Activated T-cell treated with anti-CD3 and anti-CD28 coated beads, Interleukin-2, amount 50 U/mL, for 24 hours (primary cell): ENCODE data around the gene FAM83B.
"Not testable (repeated sequence)": the region's sequence is repeated elsewhere in the genome, so short reads cannot be mapped to it uniquely, and the experiment has no call there.

Experiments used
- DNase-seq: peaks from one replicate; pipeline ENCODE4 v3.0.0-alpha.2; 2020
- H3K27ac Mint-ChIP-seq: 2 replicates; pipeline ENCODE4 v1.8.0; 2020; ENCODE audit warnings: mild to moderate bottlenecking, mixed read lengths
- H3K27me3 Mint-ChIP-seq: 2 replicates; pipeline ENCODE4 v1.8.0; 2020; ENCODE audit warnings: mixed read lengths
- H3K36me3 Mint-ChIP-seq: 2 replicates; pipeline ENCODE4 v1.8.0; 2020; ENCODE audit warnings: low read depth, mixed read lengths
- H3K4me1 Mint-ChIP-seq: 2 replicates; pipeline ENCODE4 v1.8.0; 2020; ENCODE audit warnings: low read depth, mixed read lengths
- H3K4me3 Mint-ChIP-seq: 2 replicates; pipeline ENCODE4 v1.8.0; 2020; ENCODE audit warnings: mild to moderate bottlenecking, moderate library complexity, mixed read lengths
- H3K9me3 Mint-ChIP-seq: 2 replicates; pipeline ENCODE4 v1.8.0; 2020; ENCODE audit warnings: mixed read lengths

Gene FAM83B, protein sequence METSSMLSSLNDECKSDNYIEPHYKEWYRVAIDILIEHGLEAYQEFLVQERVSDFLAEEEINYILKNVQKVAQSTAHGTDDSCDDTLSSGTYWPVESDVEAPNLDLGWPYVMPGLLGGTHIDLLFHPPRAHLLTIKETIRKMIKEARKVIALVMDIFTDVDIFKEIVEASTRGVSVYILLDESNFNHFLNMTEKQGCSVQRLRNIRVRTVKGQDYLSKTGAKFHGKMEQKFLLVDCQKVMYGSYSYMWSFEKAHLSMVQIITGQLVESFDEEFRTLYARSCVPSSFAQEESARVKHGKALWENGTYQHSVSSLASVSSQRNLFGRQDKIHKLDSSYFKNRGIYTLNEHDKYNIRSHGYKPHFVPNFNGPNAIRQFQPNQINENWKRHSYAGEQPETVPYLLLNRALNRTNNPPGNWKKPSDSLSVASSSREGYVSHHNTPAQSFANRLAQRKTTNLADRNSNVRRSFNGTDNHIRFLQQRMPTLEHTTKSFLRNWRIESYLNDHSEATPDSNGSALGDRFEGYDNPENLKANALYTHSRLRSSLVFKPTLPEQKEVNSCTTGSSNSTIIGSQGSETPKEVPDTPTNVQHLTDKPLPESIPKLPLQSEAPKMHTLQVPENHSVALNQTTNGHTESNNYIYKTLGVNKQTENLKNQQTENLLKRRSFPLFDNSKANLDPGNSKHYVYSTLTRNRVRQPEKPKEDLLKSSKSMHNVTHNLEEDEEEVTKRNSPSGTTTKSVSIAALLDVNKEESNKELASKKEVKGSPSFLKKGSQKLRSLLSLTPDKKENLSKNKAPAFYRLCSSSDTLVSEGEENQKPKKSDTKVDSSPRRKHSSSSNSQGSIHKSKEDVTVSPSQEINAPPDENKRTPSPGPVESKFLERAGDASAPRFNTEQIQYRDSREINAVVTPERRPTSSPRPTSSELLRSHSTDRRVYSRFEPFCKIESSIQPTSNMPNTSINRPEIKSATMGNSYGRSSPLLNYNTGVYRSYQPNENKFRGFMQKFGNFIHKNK

DNA sequence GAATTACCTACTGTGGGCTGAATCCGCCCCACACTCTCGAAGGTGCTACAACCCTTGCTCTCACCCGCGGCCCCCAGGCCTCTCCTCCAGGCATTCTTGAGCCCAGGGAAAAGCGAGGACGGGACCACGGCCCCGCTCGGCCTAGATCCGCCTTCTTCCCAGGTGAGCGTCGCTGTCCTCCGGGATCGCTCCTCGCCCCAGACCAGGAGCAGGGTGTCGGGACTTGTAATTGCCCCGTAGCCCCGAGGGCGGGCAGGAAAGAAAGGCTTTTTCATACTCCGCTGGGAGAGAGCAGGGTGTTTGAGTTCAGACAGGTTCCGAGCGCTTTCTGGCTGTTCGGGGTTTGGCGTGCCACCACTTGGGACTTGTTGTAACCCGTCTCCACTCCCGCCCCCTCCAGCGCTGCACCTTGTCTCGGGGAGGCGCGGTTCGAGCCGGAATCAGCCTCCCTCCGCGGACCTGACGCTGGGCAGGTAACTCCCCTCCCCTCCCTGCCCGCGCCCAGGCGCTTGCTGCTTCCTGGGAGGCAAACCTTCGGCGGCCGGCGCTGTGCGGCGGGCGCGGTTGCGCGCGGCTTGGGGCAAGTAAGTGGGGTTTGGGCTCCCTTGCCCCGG is at the start of gene FAM83B:
TSS of gene FAM83B (plus strand) at position 529 of the 614 bp plus-strand sequence. CDS start 23,476 bp downstream, outside the sequence.
- no peaks in the 10 kb centered on the region for H3K4me1 Mint-ChIP-seq
- H3K4me3 Mint-ChIP-seq, result no peak within 1 kb of the TSS
- H3K27me3 Mint-ChIP-seq, result peaks cover 28% of the 10 kb centered on the region
- no peaks in the 10 kb centered on the region for H3K36me3 Mint-ChIP-seq
- H3K9me3 Mint-ChIP-seq, result peaks cover 6% of the 10 kb centered on the region
- H3K27ac Mint-ChIP-seq, result no peak within 1 kb of the TSS
- DNase-seq, result no peak

DNA sequence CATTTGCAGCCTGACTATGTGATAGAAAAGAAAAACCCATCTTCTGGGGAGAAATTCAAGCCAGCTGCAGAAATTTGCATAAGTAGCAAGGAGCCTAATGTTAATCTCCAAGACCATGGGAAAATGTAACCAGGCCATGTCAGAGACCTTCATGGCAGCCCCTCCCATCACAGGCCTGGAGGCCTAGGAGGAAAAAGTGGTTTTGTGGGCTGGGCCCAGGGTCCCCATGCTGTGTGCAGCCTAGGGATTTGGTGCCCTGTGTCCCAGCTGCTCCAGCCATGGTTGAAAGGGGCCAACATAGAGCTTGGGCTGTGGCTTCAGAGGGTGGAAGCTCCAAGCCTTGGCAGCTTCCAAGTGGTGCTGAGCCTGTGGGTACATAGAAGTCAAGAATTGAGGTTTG is 49.7 kb upstream of the FAM83B start:
- not testable (repeated sequence) for H3K36me3 Mint-ChIP-seq, H3K4me1 Mint-ChIP-seq, H3K27ac Mint-ChIP-seq, H3K27me3 Mint-ChIP-seq, H3K4me3 Mint-ChIP-seq, DNase-seq
- peaks cover 12% of the 10 kb centered on the region for H3K9me3 Mint-ChIP-seq

DNA sequence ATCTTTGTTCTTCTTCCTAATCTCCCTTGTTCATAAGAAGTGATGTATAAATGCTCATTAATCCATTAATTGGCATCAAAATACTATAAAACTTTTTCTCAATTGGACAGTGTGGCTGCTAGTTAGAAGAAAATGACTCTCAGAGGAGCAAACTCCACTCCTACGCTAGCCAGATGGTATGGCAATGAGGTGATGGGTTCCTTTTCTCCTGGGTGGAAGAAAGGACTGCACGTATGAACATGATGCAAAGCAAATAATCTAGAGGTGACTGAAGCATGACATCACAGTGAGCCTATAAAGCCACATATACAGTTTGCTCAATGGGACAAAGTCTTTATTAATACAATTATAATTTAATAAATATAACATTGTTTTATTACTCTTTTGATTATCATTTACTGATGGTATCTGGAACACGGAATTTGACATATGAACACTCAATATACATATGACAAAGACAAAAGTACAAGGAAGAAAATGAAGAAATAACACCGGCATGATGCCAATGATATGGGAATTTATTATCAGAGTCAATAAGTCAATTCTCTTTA is 46.4 kb upstream of the FAM83B start:
- Mint-ChIP-seq H3K27me3 (no peaks in the 10 kb centered on the region), H3K36me3 (no peaks in the 10 kb centered on the region), H3K9me3 (peaks cover 11% of the 10 kb centered on the region), H3K4me1 (no peaks in the 10 kb centered on the region), H3K27ac (no peak overlapping the region), H3K4me3 (no peak overlapping the region)
- no peak for DNase-seq

DNA sequence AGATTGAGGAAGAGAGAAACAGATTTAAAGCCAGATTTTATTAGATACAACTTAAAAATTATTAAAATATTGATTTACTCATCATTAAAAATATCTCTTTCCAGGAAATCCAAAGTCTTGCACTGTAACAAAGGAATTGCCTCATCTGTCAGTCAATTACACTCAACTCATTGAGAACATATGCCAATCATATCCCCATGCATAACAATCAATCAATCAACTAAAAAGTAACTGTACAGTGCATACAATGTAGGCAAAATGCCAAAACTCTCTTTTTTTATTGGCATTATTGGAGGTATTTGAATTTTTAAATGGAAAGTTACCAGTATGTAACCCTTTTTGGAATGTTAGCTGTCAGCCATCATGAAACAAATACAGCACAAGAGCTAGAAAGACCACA is 45.3 kb upstream of the FAM83B start:
- Mint-ChIP-seq H3K27me3 (no peaks in the 10 kb centered on the region), H3K9me3 (peaks cover 7% of the 10 kb centered on the region), H3K36me3 (no peaks in the 10 kb centered on the region), H3K4me3 (no peak overlapping the region), H3K27ac (no peak overlapping the region), H3K4me1 (no peaks in the 10 kb centered on the region)
- no peak for DNase-seq

DNA sequence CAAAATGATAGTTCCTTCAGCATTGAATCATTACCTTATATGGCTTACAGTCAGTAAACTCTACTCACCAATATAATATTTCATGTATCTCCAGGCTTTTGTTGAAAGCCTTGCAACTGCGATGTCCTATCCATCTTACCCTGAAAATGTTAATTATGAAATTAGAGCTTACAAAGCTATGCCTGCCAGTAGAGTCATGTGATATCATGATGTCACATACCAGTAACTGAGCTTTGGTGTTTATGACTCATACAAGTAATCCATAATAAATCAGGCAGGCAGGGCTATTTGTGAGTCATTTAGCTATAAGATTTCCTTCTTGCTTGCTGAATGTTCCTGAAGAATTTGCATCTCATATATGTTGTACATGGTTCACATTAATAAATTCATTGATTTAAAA is 44.9 kb upstream of the FAM83B start:
- Mint-ChIP-seq H3K4me1 (no peaks in the 10 kb centered on the region), H3K27ac (no peak overlapping the region), H3K27me3 (no peaks in the 10 kb centered on the region)

DNA sequence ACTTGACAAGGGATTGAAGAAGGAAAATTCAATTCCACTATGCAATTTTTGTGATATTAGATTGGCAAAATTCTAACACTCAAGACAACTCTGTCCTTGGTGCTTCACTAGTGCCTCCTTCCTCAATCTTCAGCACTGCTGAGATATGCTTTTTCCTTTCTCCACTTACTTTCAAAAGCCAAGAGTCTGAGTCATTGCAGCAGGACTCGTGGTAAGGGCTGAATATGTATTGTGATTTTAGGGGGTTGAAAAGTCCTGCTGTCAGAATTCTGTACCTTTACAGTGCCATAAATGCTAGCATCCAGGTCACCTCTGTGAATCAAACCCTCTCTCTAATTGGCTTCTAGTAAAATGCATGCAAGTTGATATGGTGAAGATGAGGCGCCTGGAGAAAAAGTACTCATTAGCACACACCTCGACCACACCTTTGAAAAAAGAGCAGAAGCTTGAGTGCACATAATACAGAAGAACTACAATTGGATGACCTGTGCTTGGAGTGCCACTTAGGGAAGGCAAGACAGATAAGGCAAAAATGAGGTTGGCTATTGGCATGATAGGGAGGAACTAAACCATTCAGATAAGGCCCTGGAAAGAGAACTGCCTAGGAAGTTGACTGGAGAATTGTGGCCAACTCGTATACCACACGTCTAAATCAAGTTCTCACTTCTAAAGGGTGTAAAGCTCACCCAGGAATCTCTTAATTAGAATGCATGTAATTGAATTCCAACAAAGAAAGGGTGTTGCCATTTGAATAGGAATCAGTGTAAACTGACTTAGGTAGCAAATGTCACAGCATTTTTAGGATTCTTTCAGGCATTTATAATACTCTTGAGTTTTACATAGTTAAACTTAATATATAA is 43.6 kb upstream of the FAM83B start:
- Mint-ChIP-seq H3K4me1 (no peaks in the 10 kb centered on the region), H3K27me3 (no peaks in the 10 kb centered on the region), H3K27ac (no peak overlapping the region), H3K36me3 (no peaks in the 10 kb centered on the region), H3K4me3 (no peak overlapping the region), H3K9me3 (peaks cover 2% of the 10 kb centered on the region)
- DNase-seq, result no peak

More for the DNA sequence above, 44.9 kb upstream of the FAM83B start:
- H3K4me3 Mint-ChIP-seq, result no peak overlapping the region
- DNase-seq, result no peak
- no peaks in the 10 kb centered on the region for H3K36me3 Mint-ChIP-seq
- peaks cover 3% of the 10 kb centered on the region for H3K9me3 Mint-ChIP-seq

DNA sequence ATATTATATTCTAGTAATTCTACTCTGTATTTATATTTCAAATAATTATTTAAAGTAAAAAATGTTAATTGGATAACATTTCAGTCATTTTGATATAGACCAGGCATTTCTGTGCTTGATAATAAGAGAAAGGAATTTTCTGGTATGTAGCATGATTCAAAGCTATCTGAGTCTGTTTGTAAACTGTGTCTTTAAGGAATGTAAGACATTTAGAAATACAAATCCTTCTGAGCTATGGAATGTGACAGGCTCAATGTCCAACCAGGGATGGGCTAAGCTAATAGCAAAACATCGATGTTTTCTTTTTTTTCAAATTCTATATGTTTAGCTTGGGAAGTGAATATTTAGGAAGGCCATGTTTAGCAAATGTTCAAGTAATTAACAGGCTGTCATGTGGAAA is 41.5 kb upstream of the FAM83B start:
- H3K4me1 Mint-ChIP-seq, result no peaks in the 10 kb centered on the region
- H3K36me3 Mint-ChIP-seq, result no peaks in the 10 kb centered on the region
- H3K27me3 Mint-ChIP-seq, result no peaks in the 10 kb centered on the region

DNA sequence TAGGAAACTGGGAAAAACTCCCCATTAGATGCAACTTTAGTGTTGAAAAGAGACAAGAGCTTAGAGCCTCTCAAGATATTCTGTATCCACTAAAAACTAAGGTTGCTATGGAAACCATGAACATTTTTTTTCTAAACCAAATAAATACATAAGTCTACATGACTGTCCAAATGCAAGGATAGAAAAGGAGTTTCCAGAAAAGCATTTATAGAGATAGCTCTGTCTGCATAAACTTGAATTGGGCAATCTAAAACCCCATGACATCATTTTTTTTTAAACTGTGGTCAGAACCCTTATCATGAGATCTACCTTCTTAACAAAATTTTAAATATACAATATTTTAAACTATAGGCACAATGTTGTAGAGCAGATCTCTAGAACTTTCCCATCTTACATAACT is 36.4 kb upstream of the FAM83B start:
- H3K9me3 Mint-ChIP-seq, result peaks cover 17% of the 10 kb centered on the region
- no peaks in the 10 kb centered on the region for H3K4me1 Mint-ChIP-seq
- H3K4me3 Mint-ChIP-seq, result no peak overlapping the region
- DNase-seq, result no peak
- no peak overlapping the region for H3K27ac Mint-ChIP-seq
- H3K36me3 Mint-ChIP-seq, result no peaks in the 10 kb centered on the region
- H3K27me3 Mint-ChIP-seq, result no peaks in the 10 kb centered on the region

More for the DNA sequence above, 41.5 kb upstream of the FAM83B start:
- Mint-ChIP-seq H3K27ac (no peak overlapping the region), H3K4me3 (no peak overlapping the region), H3K9me3 (peaks cover 6% of the 10 kb centered on the region)
- DNase-seq, result no peak

DNA sequence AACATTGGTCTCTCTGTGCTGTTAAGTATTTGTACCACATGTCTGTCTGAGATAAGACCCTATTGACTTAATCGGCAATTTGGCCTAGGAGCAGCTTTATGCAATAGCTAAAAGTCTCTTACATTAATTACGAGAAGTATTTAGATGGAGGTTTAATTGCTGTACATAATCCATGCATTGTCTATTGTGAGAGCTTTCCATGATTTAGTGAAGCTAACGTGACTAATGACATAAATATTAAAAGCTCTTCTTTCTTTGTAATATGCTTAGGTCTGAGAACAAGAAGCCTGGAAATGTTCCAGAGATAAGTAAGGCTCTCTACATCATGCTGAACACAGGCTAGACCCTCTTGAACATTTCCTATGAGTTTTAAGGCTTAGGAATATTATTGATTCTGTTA is 32.7 kb upstream of the FAM83B start:
- H3K27ac Mint-ChIP-seq, result no peak overlapping the region
- no peak for DNase-seq
- peaks cover 16% of the 10 kb centered on the region for H3K9me3 Mint-ChIP-seq
- no peaks in the 10 kb centered on the region for H3K36me3 Mint-ChIP-seq
- H3K4me3 Mint-ChIP-seq, result no peak overlapping the region
- H3K27me3 Mint-ChIP-seq, result no peaks in the 10 kb centered on the region
- no peaks in the 10 kb centered on the region for H3K4me1 Mint-ChIP-seq

DNA sequence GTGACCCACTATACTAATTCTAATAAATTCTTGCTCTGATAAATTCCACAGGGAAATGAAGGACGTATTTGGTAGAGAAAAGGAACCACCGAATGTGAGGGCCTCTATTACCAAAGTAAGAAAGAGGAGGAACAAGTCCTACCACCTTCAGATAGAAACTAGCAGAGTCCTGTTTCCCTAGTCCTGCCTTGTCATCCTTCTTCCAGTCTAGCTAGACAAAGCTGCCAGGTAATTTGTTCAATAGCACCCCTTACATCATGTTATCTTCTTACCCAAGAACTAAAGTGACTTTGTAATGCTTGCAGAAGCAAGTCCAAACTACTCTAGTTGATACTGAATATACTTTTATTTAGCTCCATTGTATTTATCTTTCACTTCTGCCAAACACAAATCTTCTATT is 29.3 kb upstream of the FAM83B start:
- H3K36me3 Mint-ChIP-seq, result no peaks in the 10 kb centered on the region
- H3K27me3 Mint-ChIP-seq, result no peaks in the 10 kb centered on the region
- DNase-seq, result no peak
- H3K27ac Mint-ChIP-seq, result no peak overlapping the region
- peaks cover 5% of the 10 kb centered on the region for H3K9me3 Mint-ChIP-seq
- H3K4me3 Mint-ChIP-seq, result no peak overlapping the region
- H3K4me1 Mint-ChIP-seq, result no peaks in the 10 kb centered on the region

DNA sequence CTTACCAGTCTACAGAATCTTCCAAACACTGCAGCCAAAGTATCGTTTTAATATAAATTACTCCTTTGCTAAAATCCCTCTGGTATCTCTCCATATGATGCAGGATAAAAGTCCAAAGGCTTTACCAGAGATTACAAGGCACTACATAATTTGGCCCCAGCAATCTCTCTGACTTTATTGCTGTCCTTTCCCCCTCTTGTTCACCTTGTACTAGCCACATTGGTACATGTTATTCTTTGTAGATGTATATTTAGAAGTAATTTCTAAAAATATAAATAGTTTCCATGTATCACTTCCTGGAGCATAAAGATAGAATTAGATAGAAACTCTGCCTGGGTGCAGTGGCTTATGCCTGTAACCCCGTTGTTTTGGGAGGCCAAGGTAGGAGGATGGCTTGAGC is 28.7 kb upstream of the FAM83B start:
- no peaks in the 10 kb centered on the region for H3K36me3 Mint-ChIP-seq

DNA sequence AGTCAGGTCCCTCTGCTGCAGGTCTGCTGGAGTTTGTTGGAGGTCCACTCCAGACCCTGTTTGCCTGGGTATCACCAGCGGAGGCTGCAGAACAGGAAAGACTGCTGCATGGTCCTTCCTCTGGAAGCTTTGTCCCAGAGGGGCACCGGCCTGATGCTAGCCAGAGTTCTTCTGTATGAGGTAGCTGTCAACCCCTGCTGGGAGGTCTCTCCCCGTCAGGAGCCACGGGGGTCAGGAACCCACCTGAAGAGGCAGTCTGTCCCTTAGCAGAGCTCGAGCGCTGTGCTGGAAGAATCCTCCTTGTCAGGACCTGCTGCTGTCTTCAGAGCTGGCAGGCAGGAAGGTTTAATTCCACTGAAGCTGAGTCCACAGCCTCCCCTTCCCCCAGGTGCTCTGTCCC is 22.3 kb upstream of the FAM83B start:
- not testable (repeated sequence) for DNase-seq, H3K4me1 Mint-ChIP-seq, H3K36me3 Mint-ChIP-seq, H3K4me3 Mint-ChIP-seq, H3K27me3 Mint-ChIP-seq, H3K27ac Mint-ChIP-seq
- H3K9me3 Mint-ChIP-seq, result peaks cover 12% of the 10 kb centered on the region

More for the DNA sequence above, 28.7 kb upstream of the FAM83B start:
- no peak for DNase-seq
- H3K4me3 Mint-ChIP-seq, result no peak overlapping the region
- H3K27me3 Mint-ChIP-seq, result no peaks in the 10 kb centered on the region
- H3K9me3 Mint-ChIP-seq, result peaks cover 8% of the 10 kb centered on the region
- H3K27ac Mint-ChIP-seq, result no peak overlapping the region
- H3K4me1 Mint-ChIP-seq, result no peaks in the 10 kb centered on the region

DNA sequence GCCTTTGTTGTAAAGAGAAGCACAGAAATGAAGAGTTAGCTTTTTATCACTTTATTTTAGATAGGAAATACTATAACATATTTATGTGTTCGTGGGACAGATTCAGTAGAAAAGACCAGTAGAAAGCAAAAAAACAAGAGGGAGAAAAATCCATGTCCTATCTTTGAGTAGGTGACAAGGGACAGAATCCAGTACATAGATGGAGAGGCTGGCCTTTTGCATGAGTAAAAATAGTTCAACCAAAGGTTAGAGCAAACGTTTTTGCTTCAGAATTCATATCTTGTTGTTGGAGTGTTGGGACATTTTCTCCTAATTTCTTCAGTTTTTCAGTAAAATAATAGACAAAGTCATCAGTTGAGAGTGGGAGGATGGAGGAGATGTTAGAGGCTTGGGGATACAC is 19.6 kb upstream of the FAM83B start:
- DNase-seq, result no peak
- Mint-ChIP-seq H3K27me3 (no peaks in the 10 kb centered on the region), H3K9me3 (peaks cover 14% of the 10 kb centered on the region), H3K4me1 (no peaks in the 10 kb centered on the region), H3K4me3 (no peak overlapping the region), H3K36me3 (no peaks in the 10 kb centered on the region), H3K27ac (no peak overlapping the region)
